ENCODE measurements around the gene NRXN3.

The NRXN3 gene

DNA sequence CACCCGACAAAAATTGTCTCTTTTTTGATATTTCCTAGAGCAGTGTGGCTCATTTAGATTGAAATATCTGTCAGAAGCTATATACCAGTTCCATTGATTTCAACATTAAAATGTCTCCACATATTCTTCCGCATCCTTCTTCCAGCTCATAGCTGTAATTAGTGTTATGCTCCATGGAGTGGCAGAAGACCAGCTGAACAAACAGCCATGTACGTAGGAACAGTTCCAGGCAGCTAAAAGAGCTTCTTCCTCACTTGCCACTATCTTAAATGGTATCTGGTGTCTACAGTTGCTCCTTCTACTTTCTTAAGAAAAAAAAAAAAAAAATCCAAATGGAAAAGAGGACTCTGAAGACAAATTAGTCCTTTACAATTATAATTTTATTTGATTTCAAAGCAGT, 1193.1 kb downstream of the NRXN3 start:
- no peak overlapping the region for H3K4me3 ChIP-seq (ENCODE audit: low read depth in 1 of 2, low read length in 2 of 2)
- no peak overlapping the region for H3K27ac ChIP-seq (ENCODE audit: low read depth, low read length)
- no peaks in the 10 kb centered on the region for H3K27me3 ChIP-seq (ENCODE audit: control insufficient read depth in 1 of 2, insufficient read depth in 2 of 2, low read length in 2 of 2)
- no peaks in the 10 kb centered on the region for H3K9me3 ChIP-seq (ENCODE audit: low read length)
- H3K36me3 ChIP-seq (ENCODE audit: insufficient read depth, low read length): no peaks in the 10 kb centered on the region
- H3K9ac ChIP-seq (ENCODE audit: low read length): no peak overlapping the region
- peaks cover 3% of the 10 kb centered on the region for H3K4me1 ChIP-seq (ENCODE audit: insufficient read depth, low read length)

DNA sequence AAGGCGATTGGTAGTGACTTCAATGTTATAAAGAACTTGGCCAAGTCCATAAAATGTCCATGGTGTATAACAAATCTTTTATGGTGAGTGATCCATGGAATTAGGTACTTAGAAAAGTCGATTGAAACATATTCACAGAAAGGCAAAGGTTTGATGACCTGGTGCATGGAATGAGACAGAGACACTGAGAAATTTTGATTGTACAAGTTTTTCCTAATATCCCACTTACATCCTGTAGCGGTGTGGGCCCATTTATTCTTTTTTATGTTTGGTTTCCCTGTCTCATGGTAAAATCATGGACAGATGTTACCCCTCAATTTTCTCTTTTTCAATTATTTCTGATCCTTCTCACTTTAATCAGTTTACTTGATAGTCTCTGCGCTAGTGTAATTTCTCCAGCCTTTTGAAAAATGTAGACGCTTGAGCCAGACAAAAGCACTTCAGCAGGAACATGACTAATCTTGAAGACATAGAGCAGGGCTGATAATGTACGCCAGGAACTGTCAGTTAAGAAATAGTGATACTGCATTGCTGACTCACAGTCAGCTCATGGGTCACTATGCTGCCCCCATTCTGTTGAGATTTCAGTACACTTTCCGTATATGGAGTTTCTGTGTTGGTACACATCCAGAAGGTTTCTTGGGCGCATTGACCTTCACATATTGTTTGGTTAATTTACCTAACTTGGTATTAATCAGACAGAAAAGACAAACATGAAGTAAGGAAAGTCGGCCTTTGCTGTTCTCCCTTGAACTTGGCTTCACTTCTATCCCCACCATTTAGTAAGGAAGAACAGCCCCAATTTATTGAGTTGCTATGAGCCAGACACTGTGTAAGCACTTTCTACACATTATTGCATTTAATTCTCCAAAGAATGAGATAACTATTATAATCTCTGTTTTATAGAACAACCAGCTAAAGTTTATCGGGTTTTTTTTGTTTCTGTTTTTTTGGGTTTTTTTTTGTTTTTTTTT, 1199.5 kb downstream of the NRXN3 start:
- Histone ChIP-seq H3K9me3 (ENCODE audit: low read length) (no peaks in the 10 kb centered on the region), H3K27me3 (ENCODE audit: control insufficient read depth in 1 of 2, insufficient read depth in 2 of 2, low read length in 2 of 2) (no peaks in the 10 kb centered on the region), H3K4me1 (ENCODE audit: insufficient read depth, low read length) (peaks cover 23% of the 10 kb centered on the region), H3K36me3 (ENCODE audit: insufficient read depth, low read length) (no peaks in the 10 kb centered on the region), H3K9ac (ENCODE audit: low read length) (no peak overlapping the region), H3K4me3 (ENCODE audit: low read depth in 1 of 2, low read length in 2 of 2) (peak overlapping the region in 1 of 2 donors; percentile 13), H3K27ac (ENCODE audit: low read depth, low read length) (peak overlapping the region; percentile 63)

DNA sequence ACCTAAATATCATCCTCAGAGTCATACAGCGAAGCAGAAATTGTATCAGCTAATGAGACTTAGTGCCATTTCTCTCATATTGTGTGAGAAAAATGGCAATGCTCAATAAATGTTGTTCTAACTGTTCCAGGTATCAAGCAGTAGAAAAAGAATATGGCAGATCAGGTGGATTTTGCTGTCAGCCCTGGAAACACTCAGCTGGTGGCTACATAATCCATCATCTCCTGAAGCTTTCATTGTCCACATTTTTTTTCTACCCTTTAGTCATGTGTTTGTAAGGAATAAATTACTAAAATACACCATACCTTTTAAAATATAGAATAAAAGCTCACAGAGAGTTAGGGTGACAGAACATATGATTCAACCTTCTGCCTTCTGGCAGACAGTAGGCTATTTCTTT, 1200.8 kb downstream of the NRXN3 start:
- H3K36me3 ChIP-seq (ENCODE audit: insufficient read depth, low read length): no peaks in the 10 kb centered on the region
- H3K27me3 ChIP-seq (ENCODE audit: control insufficient read depth in 1 of 2, insufficient read depth in 2 of 2, low read length in 2 of 2): no peaks in the 10 kb centered on the region
- peaks cover 23% of the 10 kb centered on the region for H3K4me1 ChIP-seq (ENCODE audit: insufficient read depth, low read length)
- no peaks in the 10 kb centered on the region for H3K9me3 ChIP-seq (ENCODE audit: low read length)
- H3K27ac ChIP-seq (ENCODE audit: low read depth, low read length): no peak overlapping the region
- no peak overlapping the region for H3K4me3 ChIP-seq (ENCODE audit: low read depth in 1 of 2, low read length in 2 of 2)
- H3K9ac ChIP-seq (ENCODE audit: low read length): no peak overlapping the region

DNA sequence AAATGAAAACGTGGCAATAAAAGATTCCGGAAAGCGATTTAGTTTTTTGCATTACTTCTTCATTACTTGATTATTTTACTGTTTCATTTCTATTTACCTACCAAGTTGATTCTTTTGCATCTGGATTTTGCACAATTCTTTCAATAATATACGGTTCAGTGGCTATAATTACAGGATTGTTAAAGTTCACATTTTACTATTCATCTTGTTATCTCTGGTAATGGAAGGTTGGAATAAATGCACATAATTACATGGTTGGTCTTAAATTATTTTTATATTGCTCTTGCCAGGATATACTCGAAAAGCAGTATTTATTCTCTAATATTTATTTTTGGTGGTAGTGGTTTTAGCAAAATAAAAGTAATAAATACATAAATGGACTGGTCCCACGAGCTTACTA, 1203.3 kb downstream of the NRXN3 start:
- peaks cover 24% of the 10 kb centered on the region for H3K4me1 ChIP-seq (ENCODE audit: insufficient read depth, low read length)
- no peak overlapping the region for H3K4me3 ChIP-seq (ENCODE audit: low read depth in 1 of 2, low read length in 2 of 2)
- no peaks in the 10 kb centered on the region for H3K9me3 ChIP-seq (ENCODE audit: low read length)
- no peaks in the 10 kb centered on the region for H3K27me3 ChIP-seq (ENCODE audit: control insufficient read depth in 1 of 2, insufficient read depth in 2 of 2, low read length in 2 of 2)
- H3K27ac ChIP-seq (ENCODE audit: low read depth, low read length): no peak overlapping the region
- H3K9ac ChIP-seq (ENCODE audit: low read length): no peak overlapping the region
- H3K36me3 ChIP-seq (ENCODE audit: insufficient read depth, low read length): no peaks in the 10 kb centered on the region

DNA sequence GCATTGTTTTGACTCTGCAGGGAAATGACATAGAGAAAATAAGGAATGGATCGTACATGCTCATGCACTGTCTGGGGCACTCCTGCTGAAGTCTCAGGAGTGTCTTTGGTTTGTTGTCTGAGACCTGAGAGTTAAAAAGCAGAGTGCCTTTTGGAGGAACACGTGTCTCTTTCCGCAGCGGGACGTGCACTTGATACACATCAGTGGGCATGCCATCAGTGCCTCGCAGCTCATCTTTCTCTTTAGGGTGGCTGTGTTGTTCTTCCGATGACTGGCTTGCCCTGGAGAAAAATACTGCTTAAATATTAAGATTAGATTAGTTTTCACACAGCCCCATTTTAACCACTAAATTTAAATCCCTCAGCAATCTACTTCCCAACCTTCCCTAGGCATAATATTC, 1205.2 kb downstream of the NRXN3 start:
- Histone ChIP-seq H3K4me3 (ENCODE audit: low read depth in 1 of 2, low read length in 2 of 2) (no peak overlapping the region), H3K27me3 (ENCODE audit: control insufficient read depth in 1 of 2, insufficient read depth in 2 of 2, low read length in 2 of 2) (no peaks in the 10 kb centered on the region), H3K36me3 (ENCODE audit: insufficient read depth, low read length) (no peaks in the 10 kb centered on the region), H3K9ac (ENCODE audit: low read length) (no peak overlapping the region), H3K27ac (ENCODE audit: low read depth, low read length) (no peak overlapping the region), H3K9me3 (ENCODE audit: low read length) (no peaks in the 10 kb centered on the region), H3K4me1 (ENCODE audit: insufficient read depth, low read length) (peaks cover 12% of the 10 kb centered on the region)

DNA sequence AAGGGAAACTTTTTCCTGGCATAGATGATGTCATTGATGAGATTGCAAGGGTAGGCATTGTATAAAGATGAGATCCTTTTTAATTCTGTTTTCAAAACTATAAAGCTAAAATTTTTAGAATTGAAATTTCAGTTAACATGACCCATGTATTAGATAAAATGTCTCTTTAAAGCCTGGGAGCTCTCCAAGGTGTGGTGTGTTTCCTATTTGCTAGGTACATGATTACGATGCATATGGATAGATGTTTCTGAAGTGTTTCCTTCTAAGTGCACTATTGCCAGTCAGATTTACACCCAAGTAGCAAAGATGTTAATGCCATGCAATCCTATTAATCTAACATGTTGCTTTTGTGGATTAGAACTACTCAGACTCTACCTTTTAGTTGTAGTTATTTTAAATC, 1206.4 kb downstream of the NRXN3 start:
- H3K27me3 ChIP-seq (ENCODE audit: control insufficient read depth in 1 of 2, insufficient read depth in 2 of 2, low read length in 2 of 2): no peaks in the 10 kb centered on the region
- H3K9me3 ChIP-seq (ENCODE audit: low read length): no peaks in the 10 kb centered on the region
- peaks cover 6% of the 10 kb centered on the region for H3K4me1 ChIP-seq (ENCODE audit: insufficient read depth, low read length)
- no peaks in the 10 kb centered on the region for H3K36me3 ChIP-seq (ENCODE audit: insufficient read depth, low read length)
- H3K4me3 ChIP-seq (ENCODE audit: low read depth in 1 of 2, low read length in 2 of 2): no peak overlapping the region
- no peak overlapping the region for H3K27ac ChIP-seq (ENCODE audit: low read depth, low read length)
- no peak overlapping the region for H3K9ac ChIP-seq (ENCODE audit: low read length)

DNA sequence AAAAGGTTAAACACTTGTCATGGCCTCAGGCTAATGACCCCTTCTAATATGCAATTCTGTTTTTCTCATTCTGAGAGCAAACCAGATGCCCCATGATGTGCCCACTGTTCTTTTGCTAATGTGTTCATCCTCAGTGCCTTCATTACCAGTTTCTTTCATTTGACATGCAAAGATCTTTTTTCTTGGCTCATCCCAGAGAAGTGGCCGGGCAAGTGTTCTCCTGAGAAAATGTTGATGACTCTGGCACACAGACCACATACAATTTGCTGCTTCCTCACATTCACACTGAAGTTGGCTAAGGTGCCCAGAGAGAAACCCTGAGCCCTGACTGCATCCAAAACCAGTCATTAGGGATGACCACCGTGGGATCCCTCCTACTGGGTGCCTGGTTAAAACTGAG, 1207.8 kb downstream of the NRXN3 start:
- no peak overlapping the region for H3K27ac ChIP-seq (ENCODE audit: low read depth, low read length)

DNA sequence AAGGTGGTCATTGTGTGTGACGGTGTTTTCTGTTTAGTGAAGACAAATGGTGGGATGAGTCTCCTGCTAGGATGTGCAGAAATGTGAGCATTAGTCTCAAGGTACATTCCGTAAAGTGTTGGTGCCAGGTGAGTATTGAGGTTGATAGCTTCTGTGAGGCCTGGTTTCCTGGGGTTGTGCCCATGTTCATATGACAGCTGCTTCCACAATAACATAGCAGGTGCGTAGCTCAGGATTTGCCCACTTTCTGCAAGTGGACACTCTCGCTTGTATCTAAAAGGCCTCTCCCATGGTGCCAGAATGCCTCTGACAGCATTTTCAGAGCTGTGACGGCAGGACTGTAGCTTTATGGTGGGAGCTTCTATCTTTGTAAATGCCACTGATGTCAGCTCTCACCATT, 1209.1 kb downstream of the NRXN3 start:
- H3K9ac ChIP-seq (ENCODE audit: low read length): no peak overlapping the region
- H3K27me3 ChIP-seq (ENCODE audit: control insufficient read depth in 1 of 2, insufficient read depth in 2 of 2, low read length in 2 of 2): no peaks in the 10 kb centered on the region
- no peak overlapping the region for H3K27ac ChIP-seq (ENCODE audit: low read depth, low read length)
- H3K4me3 ChIP-seq (ENCODE audit: low read depth in 1 of 2, low read length in 2 of 2): no peak overlapping the region
- peaks cover 20% of the 10 kb centered on the region for H3K4me1 ChIP-seq (ENCODE audit: insufficient read depth, low read length)
- no peaks in the 10 kb centered on the region for H3K9me3 ChIP-seq (ENCODE audit: low read length)
- no peaks in the 10 kb centered on the region for H3K36me3 ChIP-seq (ENCODE audit: insufficient read depth, low read length)

More for the DNA sequence above, 1207.8 kb downstream of the NRXN3 start:
- Histone ChIP-seq H3K27me3 (ENCODE audit: control insufficient read depth in 1 of 2, insufficient read depth in 2 of 2, low read length in 2 of 2) (no peaks in the 10 kb centered on the region), H3K36me3 (ENCODE audit: insufficient read depth, low read length) (no peaks in the 10 kb centered on the region), H3K9me3 (ENCODE audit: low read length) (no peaks in the 10 kb centered on the region), H3K9ac (ENCODE audit: low read length) (no peak overlapping the region), H3K4me1 (ENCODE audit: insufficient read depth, low read length) (peaks cover 7% of the 10 kb centered on the region), H3K4me3 (ENCODE audit: low read depth in 1 of 2, low read length in 2 of 2) (no peak overlapping the region)

DNA sequence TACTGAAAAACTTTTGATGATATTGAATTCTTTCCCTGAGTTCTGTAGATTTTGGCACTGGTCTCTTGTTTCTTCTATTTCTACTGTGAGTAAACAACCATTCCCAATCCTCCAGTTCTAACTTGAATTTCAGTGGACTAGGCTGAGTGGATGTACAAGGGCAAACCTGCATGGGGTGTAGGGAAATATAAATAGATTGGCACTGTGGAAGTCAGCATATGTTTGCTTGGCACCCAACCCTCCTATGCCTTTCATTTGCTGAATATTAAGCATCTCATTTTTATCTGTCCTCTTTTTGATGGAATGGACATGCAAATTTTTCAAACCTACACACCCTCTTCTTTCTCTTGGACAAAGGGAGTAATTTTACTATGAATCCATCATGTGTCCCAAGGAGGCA, 1212.9 kb downstream of the NRXN3 start:
- peaks cover 15% of the 10 kb centered on the region for H3K4me1 ChIP-seq (ENCODE audit: insufficient read depth, low read length)
- no peaks in the 10 kb centered on the region for H3K36me3 ChIP-seq (ENCODE audit: insufficient read depth, low read length)
- no peak overlapping the region for H3K4me3 ChIP-seq (ENCODE audit: low read depth in 1 of 2, low read length in 2 of 2)
- H3K27ac ChIP-seq (ENCODE audit: low read depth, low read length): no peak overlapping the region
- H3K9me3 ChIP-seq (ENCODE audit: low read length): no peaks in the 10 kb centered on the region
- H3K27me3 ChIP-seq (ENCODE audit: control insufficient read depth in 1 of 2, insufficient read depth in 2 of 2, low read length in 2 of 2): no peaks in the 10 kb centered on the region
- H3K9ac ChIP-seq (ENCODE audit: low read length): no peak overlapping the region

DNA sequence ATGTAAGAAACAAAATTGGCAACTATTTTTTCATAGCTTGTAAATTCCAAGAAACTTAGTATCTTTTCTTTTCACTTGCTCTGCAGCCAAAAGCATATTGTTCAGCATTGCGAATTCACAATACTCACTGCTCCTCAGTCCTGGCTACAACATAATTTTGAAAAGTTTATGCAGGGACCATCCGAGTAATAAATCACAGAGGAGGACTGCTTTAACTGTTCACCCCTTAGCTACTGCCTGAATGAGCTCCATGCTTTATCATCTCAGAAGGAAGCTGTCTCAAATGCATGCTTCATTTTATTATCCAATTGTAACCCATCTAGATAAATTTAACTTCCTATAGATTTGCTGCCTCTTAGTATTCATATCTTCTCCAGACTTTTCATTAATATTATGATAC, 1213.3 kb downstream of the NRXN3 start:
- H3K27me3 ChIP-seq (ENCODE audit: control insufficient read depth in 1 of 2, insufficient read depth in 2 of 2, low read length in 2 of 2): no peaks in the 10 kb centered on the region
- H3K27ac ChIP-seq (ENCODE audit: low read depth, low read length): no peak overlapping the region
- no peaks in the 10 kb centered on the region for H3K36me3 ChIP-seq (ENCODE audit: insufficient read depth, low read length)
- no peak overlapping the region for H3K4me3 ChIP-seq (ENCODE audit: low read depth in 1 of 2, low read length in 2 of 2)
- H3K4me1 ChIP-seq (ENCODE audit: insufficient read depth, low read length): peaks cover 15% of the 10 kb centered on the region
- H3K9ac ChIP-seq (ENCODE audit: low read length): no peak overlapping the region
- no peaks in the 10 kb centered on the region for H3K9me3 ChIP-seq (ENCODE audit: low read length)

DNA sequence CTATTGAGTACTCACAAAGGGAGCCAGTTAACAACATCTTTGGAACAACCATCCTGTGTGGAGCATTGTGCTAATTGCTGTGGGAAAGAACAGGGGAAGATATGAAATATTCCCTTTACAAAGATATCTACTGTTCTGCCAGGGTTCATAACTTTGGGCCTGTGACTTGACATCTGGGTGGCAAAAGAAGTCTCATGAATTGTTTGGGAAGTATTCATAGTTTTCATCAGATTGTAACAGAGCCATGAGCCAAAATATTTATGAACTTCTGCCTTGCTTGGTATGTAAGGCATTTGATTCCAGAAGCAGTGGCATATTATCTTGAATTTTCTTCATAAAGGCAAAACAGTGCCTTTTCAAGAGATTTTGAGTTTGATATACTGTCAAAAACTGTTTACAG, 1224.9 kb downstream of the NRXN3 start:
- Histone ChIP-seq H3K4me3 (ENCODE audit: low read depth in 1 of 2, low read length in 2 of 2) (no peak overlapping the region), H3K36me3 (ENCODE audit: insufficient read depth, low read length) (no peaks in the 10 kb centered on the region), H3K4me1 (ENCODE audit: insufficient read depth, low read length) (no peaks in the 10 kb centered on the region), H3K9me3 (ENCODE audit: low read length) (no peaks in the 10 kb centered on the region), H3K27me3 (ENCODE audit: control insufficient read depth in 1 of 2, insufficient read depth in 2 of 2, low read length in 2 of 2) (no peaks in the 10 kb centered on the region), H3K9ac (ENCODE audit: low read length) (no peak overlapping the region), H3K27ac (ENCODE audit: low read depth, low read length) (no peak overlapping the region)

All from muscle layer of colon (tissue), 2 donors.